ENCODE results near the gene DPCD. TPM values are rescaled to one million over a fixed set of nuclear protein-coding genes. Genes with fewer than 3 reads are reported as not detected.

DPCD gene
- total RNA-seq, 2 donors from 2014 or later: 9.2 to 16.6 TPM

DNA sequence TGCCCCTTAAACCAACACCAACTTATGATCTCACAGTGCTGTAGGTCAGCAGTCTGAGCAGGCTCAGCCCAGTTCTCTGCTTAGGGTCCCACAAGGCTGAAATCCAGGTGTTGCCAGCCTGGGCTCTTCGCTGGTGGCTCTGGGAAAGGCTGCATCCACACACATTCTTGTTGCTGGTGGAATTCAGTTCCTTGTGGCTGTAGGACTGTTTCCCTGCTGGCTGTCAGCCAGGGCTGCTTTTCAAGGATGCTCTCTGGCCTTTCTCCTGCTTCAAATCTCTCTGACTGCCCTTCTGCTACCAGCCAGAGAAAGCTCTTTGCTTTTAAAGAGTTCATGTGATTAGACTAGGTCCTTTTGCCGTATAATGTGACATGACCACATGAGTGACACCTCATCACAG, 15.3 kb upstream of the DPCD start:
- peak in 1 of 4 donors; percentile 5 for DNase-seq
- Histone ChIP-seq H3K27me3 (peaks cover 0 to 12% of the 10 kb centered on the region in 2 donors), H3K4me3 (no peak overlapping the region), H3K9me3 (peaks cover 0 to 9% (median 0%) of the 10 kb centered on the region in 3 donors), H3K4me1 (peaks cover 19% of the 10 kb centered on the region), H3K27ac (no peak overlapping the region), H3K36me3 (replicated peaks in 1 of 2; ENCODE audit: insufficient read depth in 1 of 2, low read depth in 2 of 2) (no peaks in the 10 kb centered on the region)
- no peak for ATAC-seq
- TF ChIP-seq, protein P1, sequence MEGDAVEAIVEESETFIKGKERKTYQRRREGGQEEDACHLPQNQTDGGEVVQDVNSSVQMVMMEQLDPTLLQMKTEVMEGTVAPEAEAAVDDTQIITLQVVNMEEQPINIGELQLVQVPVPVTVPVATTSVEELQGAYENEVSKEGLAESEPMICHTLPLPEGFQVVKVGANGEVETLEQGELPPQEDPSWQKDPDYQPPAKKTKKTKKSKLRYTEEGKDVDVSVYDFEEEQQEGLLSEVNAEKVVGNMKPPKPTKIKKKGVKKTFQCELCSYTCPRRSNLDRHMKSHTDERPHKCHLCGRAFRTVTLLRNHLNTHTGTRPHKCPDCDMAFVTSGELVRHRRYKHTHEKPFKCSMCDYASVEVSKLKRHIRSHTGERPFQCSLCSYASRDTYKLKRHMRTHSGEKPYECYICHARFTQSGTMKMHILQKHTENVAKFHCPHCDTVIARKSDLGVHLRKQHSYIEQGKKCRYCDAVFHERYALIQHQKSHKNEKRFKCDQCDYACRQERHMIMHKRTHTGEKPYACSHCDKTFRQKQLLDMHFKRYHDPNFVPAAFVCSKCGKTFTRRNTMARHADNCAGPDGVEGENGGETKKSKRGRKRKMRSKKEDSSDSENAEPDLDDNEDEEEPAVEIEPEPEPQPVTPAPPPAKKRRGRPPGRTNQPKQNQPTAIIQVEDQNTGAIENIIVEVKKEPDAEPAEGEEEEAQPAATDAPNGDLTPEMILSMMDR (IDR thresholded peaks at IDR 0.05): no peak
- no peak for TF ChIP-seq POLR2A (IDR thresholded peaks at IDR 0.05)
- WGBS, 2 donors: 83 to 90% methylated on average over 1 to 2 of the region's 2 CpGs
- intact Hi-C loops (cut with DNase I): no loop called here

DNA sequence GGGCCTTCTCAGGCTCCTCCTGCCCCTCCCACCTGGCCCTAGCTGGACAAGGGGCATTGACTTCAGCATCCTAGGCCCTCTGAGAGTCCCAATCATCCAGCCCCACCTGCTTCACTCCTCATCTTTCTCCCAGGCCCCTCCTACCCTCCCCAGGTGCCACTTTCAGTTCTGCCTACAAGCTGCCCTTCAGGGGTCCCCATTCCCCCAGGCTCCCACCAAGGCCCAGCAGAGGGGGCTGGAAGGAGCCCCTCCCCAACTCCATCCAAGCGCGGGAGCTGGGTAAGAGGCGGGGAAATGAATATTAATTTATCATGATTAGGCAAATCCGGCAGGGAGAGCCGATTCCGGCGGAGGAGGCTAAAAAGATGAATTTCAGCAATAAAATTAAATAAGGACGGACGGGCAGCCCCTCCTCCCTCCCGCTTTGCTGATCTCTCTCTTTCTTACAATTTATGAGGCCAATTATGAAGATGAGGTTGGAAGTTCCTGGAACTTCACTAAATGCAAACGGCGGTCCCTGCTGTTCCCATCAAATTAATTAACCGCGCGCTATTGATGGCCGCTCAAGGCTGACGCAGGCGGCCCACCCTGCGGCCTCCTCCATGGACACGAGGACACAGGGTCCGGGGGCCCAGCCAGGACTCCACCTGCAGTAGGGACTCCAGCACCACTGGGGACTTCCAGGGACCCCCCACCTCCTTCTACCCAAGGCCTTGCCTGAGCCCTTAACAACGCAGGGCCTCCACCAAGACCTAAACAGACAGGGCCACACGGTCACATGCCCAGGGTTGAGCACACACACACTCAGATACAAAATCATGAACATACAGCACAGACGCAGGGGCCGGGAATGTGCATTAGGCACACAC, 14.0 kb upstream of the DPCD start:
- H3K4me1 ChIP-seq: peaks cover 19% of the 10 kb centered on the region
- peaks cover 0 to 9% (median 0%) of the 10 kb centered on the region in 3 donors for H3K9me3 ChIP-seq
- peaks cover 0 to 8% of the 10 kb centered on the region in 2 donors for H3K27me3 ChIP-seq
- no peaks in the 10 kb centered on the region for H3K36me3 ChIP-seq (replicated peaks in 1 of 2; ENCODE audit: insufficient read depth in 1 of 2, low read depth in 2 of 2)
- DNase-seq (peak in 1 of 4 donors; percentile 7), ATAC-seq (no peak)
- H3K27ac ChIP-seq: no peak overlapping the region
- TF ChIP-seq POLR2A (IDR thresholded peaks at IDR 0.05): no peak
- TF ChIP-seq, protein P1 (IDR thresholded peaks at IDR 0.05): no peak
- intact Hi-C loops (cut with DNase I): no loop called here
- H3K4me3 ChIP-seq: no peak overlapping the region
- 89 to 92% methylated on average over 25 of the region's 25 CpGs for WGBS, 2 donors

DNA sequence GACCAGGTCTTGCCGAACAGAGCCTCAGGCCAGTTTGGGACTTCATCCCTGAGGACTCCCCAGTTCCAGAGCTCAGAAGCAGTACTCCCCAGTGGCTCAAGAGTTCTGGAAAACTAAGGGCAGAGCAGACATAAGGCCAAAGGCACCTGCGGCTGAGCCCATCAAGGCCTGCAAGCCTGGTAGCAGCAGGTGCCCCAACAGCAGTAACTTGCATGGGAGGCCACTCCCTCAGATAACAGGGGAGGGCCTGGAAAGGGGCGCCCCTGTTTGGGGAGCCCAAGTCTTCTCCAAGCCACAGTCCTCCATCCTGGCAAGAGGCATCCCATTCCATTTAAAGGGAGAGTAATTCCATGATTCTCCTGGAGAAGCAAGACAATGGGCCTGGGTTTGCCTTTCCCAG, 13.0 kb upstream of the DPCD start:
- 84% methylated on average over 3 of the region's 3 CpGs; no CpG with 5 or more reads in 1 of the 2 donors for WGBS, 2 donors
- TF ChIP-seq, protein P1 (IDR thresholded peaks at IDR 0.05): no peak
- no peak for TF ChIP-seq POLR2A (IDR thresholded peaks at IDR 0.05)
- DNase-seq: peak in 1 of 4 donors; percentile 6
- no peak overlapping the region for H3K4me3 ChIP-seq
- H3K27ac ChIP-seq: no peak overlapping the region
- ATAC-seq: no peak
- intact Hi-C loops (cut with DNase I): no loop called here
- H3K9me3 ChIP-seq: peaks cover 0 to 9% (median 0%) of the 10 kb centered on the region in 3 donors
- H3K36me3 ChIP-seq (replicated peaks in 1 of 2; ENCODE audit: insufficient read depth in 1 of 2, low read depth in 2 of 2): no peaks in the 10 kb centered on the region
- H3K4me1 ChIP-seq: peaks cover 10% of the 10 kb centered on the region
- H3K27me3 ChIP-seq: no peaks in the 10 kb centered on the region

DNA sequence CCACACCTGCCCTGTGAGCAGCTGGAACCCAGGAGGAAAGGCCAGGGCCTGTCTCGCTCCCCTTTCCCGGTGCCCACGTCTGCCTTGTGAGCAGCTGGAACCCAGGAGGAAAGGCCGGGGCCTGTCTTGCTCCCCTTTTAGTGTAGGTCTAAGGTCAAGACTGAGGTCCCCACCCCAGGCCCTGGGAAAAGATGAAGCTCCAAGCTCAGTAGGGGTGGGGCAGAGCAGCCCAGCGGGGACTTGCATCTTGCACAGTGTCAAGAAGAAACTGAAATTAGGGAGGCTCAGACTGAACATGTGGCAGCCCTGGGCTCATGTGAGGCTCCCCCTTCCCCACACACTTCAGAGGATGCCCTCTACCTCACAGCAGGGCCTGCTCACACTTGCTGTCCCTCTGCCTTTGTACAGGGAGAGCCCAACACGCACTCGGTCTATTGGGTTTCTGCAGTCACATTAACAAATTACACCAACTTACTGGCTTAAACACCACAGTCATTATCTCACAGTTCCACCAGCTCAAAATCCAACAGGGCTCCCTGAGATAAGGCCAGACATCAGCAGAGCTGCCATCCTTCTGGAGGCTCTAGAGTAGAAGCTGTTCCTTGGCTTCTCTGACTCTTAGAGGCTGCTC, 12.4 kb upstream of the DPCD start:
- ATAC-seq: no peak
- H3K9me3 ChIP-seq: peaks cover 0 to 9% (median 0%) of the 10 kb centered on the region in 3 donors
- H3K36me3 ChIP-seq (replicated peaks in 1 of 2; ENCODE audit: insufficient read depth in 1 of 2, low read depth in 2 of 2): no peaks in the 10 kb centered on the region
- no peaks in the 10 kb centered on the region for H3K27me3 ChIP-seq
- no peak overlapping the region for H3K4me3 ChIP-seq
- WGBS, 2 donors: 75 to 84% methylated on average over 4 to 6 of the region's 7 CpGs
- TF ChIP-seq, protein P1 (IDR thresholded peaks at IDR 0.05): no peak
- no peak for TF ChIP-seq POLR2A (IDR thresholded peaks at IDR 0.05)
- peaks cover 4% of the 10 kb centered on the region for H3K4me1 ChIP-seq
- no peak overlapping the region for H3K27ac ChIP-seq
- intact Hi-C loops (cut with DNase I): no loop called here
- peak in 1 of 4 donors; percentile 5 for DNase-seq
